Neural crest cell (in vitro differentiated cells): ENCODE data around the gene C17orf50. TPM values are rescaled to one million over a fixed set of nuclear protein-coding genes. Genes with fewer than 3 reads are reported as not detected.

Experiments
- DNase-seq: peaks from one replicate; pipeline ENCODE4 v3.0.0; 2021; ENCODE audit warnings: low read depth, mixed read lengths, low spot score
- H3K27ac Mint-ChIP-seq: one replicate; pipeline ENCODE4 v1.8.0; 2021; ENCODE audit warnings: mild to moderate bottlenecking, mixed read lengths; ENCODE audit not compliant: unreplicated experiment
- H3K27me3 Mint-ChIP-seq: 2 replicates; pipeline ENCODE4 v1.8.0; 2021; ENCODE audit warnings: low read depth, mild to moderate bottlenecking, mixed read lengths
- H3K36me3 Mint-ChIP-seq: 2 replicates; pipeline ENCODE4 v1.8.0; 2021; ENCODE audit warnings: low read depth, mild to moderate bottlenecking, mixed read lengths
- H3K4me1 Mint-ChIP-seq: 2 replicates; pipeline ENCODE4 v1.8.0; 2021; ENCODE audit warnings: mixed read lengths
- H3K4me3 Mint-ChIP-seq: one replicate; pipeline ENCODE4 v1.8.0; 2021; ENCODE audit warnings: mild to moderate bottlenecking, mixed read lengths
- H3K9me3 Mint-ChIP-seq: 2 replicates; pipeline ENCODE4 v1.8.0; 2021; ENCODE audit warnings: mixed read lengths
- CTCF ChIP-seq: fragments of 200-600 bp; sonication (generic); conservative IDR thresholded peaks from 2 replicates; pipeline ENCODE4 v1.5.0; 2021; ENCODE audit warnings: antibody characterized with exemption, mild to moderate bottlenecking
- total RNA-seq: library from RNA; stranded (reverse); gene quantifications from 2 replicates; pipeline ENCODE4 v1.2.1, GENCODE V29; 2021

The C17orf50 gene
- total RNA-seq, 1 donor from 2014 or later = 0.23 TPM

- no peak overlapping the region for H3K27ac Mint-ChIP-seq
- H3K9me3 Mint-ChIP-seq = no peaks in the 10 kb centered on the region
- no peak for DNase-seq
- peaks cover 23% of the 10 kb centered on the region for H3K4me1 Mint-ChIP-seq
- H3K27me3 Mint-ChIP-seq = peaks cover 3% of the 10 kb centered on the region
- H3K4me3 Mint-ChIP-seq = peak overlapping the region; percentile 41
- no peak for TF ChIP-seq CTCF
- no peaks in the 10 kb centered on the region for H3K36me3 Mint-ChIP-seq
Observed at GRCh38 chr17:35734396-35734795, 26.3 kb upstream of the C17orf50 start.

- Mint-ChIP-seq H3K36me3 (no peaks in the 10 kb centered on the region), H3K4me3 (peak overlapping the region; percentile 62), H3K27ac (no peak overlapping the region), H3K4me1 (peaks cover 19% of the 10 kb centered on the region), H3K9me3 (no peaks in the 10 kb centered on the region), H3K27me3 (peaks cover 11% of the 10 kb centered on the region)
- DNase-seq = no peak
- TF ChIP-seq CTCF = no peak
Observed at GRCh38 chr17:35735036-35735805, 25.5 kb upstream of the C17orf50 start.

- H3K27me3 Mint-ChIP-seq = peaks cover 20% of the 10 kb centered on the region
- H3K27ac Mint-ChIP-seq = no peak overlapping the region
- H3K36me3 Mint-ChIP-seq = no peaks in the 10 kb centered on the region
- no peak overlapping the region for H3K4me3 Mint-ChIP-seq
- DNase-seq = no peak
- TF ChIP-seq CTCF = no peak
- peaks cover 9% of the 10 kb centered on the region for H3K4me1 Mint-ChIP-seq
- H3K9me3 Mint-ChIP-seq = no peaks in the 10 kb centered on the region
Observed at GRCh38 chr17:35736236-35736635, 24.5 kb upstream of the C17orf50 start.

GRCh38 chr17:35738519-35739133, 22.1 kb upstream of the C17orf50 start:
- no peak for TF ChIP-seq CTCF
- H3K27ac Mint-ChIP-seq = no peak overlapping the region
- DNase-seq = no peak
- H3K4me1 Mint-ChIP-seq = peaks cover 3% of the 10 kb centered on the region
- no peaks in the 10 kb centered on the region for H3K9me3 Mint-ChIP-seq
- no peak overlapping the region for H3K4me3 Mint-ChIP-seq
- H3K36me3 Mint-ChIP-seq = no peaks in the 10 kb centered on the region
- H3K27me3 Mint-ChIP-seq = peaks cover 40% of the 10 kb centered on the region

- Mint-ChIP-seq H3K4me3 (no peak overlapping the region), H3K27ac (no peak overlapping the region), H3K9me3 (no peaks in the 10 kb centered on the region), H3K27me3 (peaks cover 51% of the 10 kb centered on the region), H3K4me1 (peaks cover 3% of the 10 kb centered on the region), H3K36me3 (no peaks in the 10 kb centered on the region)
- DNase-seq = no peak
- no peak for TF ChIP-seq CTCF
Observed at GRCh38 chr17:35740216-35740615, 20.5 kb upstream of the C17orf50 start.
